ENCODE measurements around the gene NEK9.

NEK9 gene

DNA sequence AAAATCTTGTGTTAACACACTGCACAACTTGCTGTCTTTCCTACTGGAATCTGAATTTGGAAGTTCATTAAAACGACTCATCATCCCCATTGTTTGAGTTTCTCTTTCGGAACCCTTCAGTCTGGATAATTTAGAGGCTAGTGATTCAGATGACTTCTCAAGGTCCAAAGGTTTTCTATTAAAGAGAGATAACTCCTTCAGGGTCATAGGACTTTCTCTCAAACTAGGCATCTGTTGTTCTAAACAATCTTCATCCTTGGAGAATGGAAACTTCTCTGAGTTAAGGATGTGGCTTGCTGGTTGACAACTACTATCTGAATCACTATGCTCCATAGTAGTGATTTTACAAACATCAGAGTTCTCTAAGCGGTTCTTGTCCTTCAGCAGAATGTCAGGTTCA is 79.9 kb downstream of the NEK9 start:
- in situ Hi-C loops (cut with HindIII; ENCODE audit: low sequenced_read_pairs): no loop called here

DNA sequence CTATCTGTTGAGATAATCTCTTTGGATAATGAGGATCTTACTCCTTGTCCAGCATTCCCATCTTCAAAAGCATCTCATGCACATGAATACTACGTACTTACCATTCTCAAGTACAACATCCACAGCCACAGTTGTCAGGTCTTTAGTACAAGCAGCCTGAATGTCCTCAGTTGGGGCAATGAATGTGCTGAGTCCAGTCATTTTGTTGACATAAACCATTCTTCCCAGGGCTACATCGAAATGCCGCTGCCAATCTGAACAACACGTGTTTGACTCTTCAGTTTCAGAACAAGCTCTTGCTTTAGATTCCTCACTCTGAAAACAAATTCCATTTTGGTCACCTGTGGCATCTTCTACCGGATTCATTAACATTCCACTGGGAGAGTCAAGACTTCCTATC is 80.6 kb downstream of the NEK9 start:
- in situ Hi-C loops (cut with HindIII; ENCODE audit: low sequenced_read_pairs): no loop called here

DNA sequence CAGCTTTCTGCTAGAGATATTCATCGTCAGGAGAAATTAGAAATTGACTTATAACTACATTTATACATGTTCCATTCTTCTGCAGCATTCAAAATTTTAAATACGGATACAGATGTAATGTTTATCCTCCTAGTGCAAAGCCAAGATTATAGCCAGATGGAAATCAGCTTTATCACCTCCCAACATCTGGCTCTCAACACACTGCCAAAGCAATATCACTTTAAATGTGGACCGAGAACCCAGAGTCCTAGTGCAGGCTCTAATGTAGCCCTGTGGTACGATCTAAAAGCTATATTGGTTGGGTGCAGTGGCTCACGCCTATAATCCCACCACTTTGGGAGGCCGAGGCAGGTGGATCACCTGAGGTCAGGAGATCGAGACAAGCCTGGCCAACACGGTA is 82.1 kb downstream of the NEK9 start:
- in situ Hi-C loops (cut with HindIII; ENCODE audit: low sequenced_read_pairs): no loop called here

DNA sequence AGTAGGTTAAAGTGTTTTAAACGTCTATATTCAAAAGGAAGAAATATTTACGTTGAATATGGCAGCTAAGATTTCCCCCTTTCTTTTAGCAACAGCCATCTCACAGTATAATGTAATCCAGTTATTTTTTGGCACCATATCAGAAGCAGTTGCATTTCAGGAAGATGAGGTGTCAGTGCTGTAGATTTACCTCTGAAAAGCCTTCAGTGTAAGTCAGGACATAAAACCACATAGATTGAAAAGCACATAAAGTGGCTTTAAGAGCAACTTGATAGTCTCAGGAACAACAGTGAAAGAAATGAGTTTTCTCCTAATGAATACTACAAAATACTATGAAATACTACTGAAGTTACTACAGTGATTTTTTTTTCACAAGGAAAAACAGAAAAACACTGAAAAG is 82.5 kb downstream of the NEK9 start:
- in situ Hi-C loops (cut with HindIII; ENCODE audit: low sequenced_read_pairs): no loop called here

DNA sequence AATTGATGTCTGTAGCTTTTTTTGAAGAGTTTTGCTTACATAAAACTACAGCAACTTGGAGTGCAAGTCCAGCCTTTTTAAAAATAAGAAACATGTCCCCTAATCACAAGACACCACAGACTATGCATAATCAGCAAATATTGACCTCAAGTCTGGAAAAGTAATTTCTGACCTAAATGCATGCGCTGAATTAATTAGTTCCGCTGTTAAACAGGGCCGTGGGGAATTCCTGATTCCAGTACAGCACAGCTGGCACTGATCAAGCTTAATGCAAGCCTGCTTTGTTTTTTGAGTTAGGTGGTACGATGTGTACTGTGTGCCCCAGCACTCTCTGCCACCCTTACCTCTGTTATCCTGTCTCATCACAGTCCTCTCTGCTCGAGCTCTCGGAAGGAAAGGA is 84.8 kb downstream of the NEK9 start:
- in situ Hi-C loops (cut with HindIII; ENCODE audit: low sequenced_read_pairs): no loop called here

DNA sequence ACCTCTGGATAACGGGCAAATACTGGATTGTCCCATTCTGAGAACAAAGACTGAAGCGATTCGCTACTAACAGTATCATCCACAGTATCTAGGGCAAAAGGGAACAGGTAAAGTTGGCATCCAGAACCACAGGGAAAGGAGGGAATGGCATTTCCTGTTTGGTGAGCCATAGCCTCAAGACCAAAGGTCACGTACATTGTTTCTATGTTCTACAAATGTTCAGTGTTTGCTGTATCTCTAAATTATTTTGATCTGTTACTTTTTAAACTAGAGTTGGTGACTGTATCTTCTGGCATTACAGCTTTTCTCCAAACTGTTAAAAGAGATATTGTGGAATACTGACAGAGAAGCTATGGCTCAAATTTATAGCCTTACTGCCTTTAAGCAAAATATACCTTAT is 85.2 kb downstream of the NEK9 start:
- in situ Hi-C loops (cut with HindIII; ENCODE audit: low sequenced_read_pairs): no loop called here

DNA sequence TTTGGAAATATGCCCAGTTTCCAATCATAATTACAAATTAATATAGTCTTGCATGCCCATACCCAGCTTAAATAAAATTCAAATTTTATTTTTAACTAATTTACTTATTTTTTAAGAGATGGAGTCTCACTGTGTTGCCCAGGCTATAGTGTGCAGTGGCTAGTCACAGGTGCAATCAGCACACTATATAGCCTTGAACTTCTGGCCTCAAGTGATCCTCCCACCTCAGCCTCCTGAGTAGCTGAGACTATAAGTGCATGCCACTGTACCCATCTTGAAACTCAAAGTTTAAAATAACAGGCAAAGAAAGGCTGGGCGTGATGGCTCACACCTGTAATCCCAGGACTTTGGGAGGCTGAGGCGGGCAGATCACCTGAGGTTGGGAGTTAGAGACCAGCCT is 85.9 kb downstream of the NEK9 start:
- in situ Hi-C loops (cut with HindIII; ENCODE audit: low sequenced_read_pairs): no loop called here

DNA sequence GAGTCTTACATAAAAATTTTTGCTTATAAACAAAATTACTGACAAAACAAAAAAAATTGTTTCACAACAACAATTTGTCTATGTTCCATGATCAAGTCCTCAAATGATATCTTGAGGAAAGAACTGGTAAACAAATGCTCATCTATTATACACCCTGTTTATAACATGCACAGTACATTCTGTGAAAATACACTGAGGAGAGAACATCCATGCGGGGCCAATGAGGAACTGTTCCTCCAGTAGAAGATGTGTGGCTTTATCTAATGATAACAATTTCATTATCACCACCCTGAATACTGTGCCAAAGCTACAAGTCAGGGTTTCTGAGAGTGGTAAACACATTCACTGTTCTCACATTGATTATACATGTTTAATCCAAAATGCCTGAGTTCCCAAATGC is 86.3 kb downstream of the NEK9 start:
- in situ Hi-C loops (cut with HindIII; ENCODE audit: low sequenced_read_pairs): no loop called here

DNA sequence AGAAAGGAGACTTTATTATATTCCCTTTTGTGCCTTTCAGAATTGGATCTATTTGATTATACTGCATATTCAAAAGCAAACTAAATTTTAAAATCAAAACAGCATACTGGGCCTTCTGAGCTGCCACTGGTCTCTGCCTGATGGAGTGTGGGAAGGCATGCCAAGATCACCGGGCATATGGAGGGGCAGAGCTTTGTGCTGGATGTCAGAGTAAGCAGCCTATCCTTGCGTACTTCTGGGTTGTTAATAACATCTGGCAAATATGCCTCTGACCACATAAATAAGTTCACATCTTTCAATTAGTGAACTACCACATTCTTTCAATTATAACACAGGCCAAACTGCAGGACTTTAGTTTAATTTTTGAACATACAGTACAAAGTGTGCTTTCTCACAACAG is 93.9 kb downstream of the NEK9 start:
- in situ Hi-C loops (cut with HindIII; ENCODE audit: low sequenced_read_pairs): no loop called here

DNA sequence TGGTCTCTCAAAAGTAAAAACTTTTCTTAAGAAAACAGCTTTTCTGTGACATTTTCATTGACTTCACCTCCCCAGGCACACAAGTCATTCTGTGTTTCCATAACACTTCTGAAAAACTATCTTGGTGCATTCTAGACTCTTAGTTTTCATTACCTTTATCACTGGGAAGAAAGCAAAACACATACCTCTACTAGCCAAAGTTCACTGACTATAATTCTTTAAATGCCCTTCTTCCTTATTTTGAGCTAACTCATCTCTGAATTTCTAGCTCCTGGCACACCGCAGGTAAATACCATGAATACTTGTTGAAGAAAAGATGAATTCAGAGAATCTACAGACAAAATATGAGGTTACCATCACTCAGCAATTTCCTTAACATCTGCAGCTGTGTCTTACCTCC is 96.7 kb downstream of the NEK9 start:
- in situ Hi-C loops (cut with HindIII; ENCODE audit: low sequenced_read_pairs): no loop called here

Data from DLD1 (cell line).